Fibroblast of skin of right quadriceps (primary cell): ENCODE data around the gene TTLL11.
A peak's percentile ranks its signal among the peaks of the same experiment; 100 is the strongest.
"Not testable (repeated sequence)": the region's sequence is repeated elsewhere in the genome, so short reads cannot be mapped to it uniquely, and the experiment has no call there.

ENCODE experiments used
- DNase-seq: peaks from one replicate; pipeline ENCODE4 v3.0.0-alpha.2; 2013

Gene TTLL11

GRCh38 chr9:122078557-122078956, 14.6 kb downstream of the TTLL11 start:
- DNase-seq = no peak

DNA sequence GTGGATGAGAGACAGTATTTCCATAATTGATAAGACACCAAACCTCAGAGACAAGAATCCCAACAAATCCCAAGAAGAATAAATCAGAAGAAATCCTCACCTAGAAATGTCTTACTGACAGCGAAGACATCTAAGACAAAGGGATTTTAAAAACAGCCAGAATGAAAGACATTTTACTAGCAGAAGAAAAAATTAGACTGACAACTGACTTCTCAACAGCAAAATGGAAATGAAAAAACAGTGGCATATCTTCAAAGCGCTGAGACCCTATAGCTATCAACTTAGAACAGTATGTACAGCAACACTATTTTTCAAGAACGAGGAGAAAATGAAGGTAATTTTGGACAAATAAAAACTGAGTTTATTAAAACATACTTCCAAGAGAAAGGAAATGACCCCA, 16.3 kb downstream of the TTLL11 start:
- DNase-seq = no peak

DNA sequence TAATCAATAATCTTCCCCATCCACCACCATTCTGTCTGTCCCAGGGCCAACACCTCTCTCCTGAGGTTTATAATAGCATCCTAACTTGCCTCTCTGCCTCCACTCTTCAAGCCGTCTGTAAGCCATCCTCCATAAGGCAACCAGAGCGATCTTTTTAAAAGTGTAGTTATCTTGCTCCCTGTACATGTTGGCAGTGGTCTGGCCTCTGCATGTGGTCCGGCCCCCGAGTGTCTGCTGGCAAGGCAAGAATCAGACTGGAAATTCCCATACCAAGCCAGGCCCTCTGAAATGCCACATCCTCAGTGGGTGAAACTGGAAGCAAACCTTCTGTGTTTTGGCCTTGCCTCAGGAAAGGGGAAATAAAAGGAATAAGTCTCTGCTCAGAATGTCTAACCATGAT, 17.0 kb downstream of the TTLL11 start:
- no peak for DNase-seq

GRCh38 chr9:122075135-122076030, 17.7 kb downstream of the TTLL11 start:
- no peak for DNase-seq

- DNase-seq = no peak
Observed at GRCh38 chr9:122071715-122072114, 21.4 kb downstream of the TTLL11 start.

DNA sequence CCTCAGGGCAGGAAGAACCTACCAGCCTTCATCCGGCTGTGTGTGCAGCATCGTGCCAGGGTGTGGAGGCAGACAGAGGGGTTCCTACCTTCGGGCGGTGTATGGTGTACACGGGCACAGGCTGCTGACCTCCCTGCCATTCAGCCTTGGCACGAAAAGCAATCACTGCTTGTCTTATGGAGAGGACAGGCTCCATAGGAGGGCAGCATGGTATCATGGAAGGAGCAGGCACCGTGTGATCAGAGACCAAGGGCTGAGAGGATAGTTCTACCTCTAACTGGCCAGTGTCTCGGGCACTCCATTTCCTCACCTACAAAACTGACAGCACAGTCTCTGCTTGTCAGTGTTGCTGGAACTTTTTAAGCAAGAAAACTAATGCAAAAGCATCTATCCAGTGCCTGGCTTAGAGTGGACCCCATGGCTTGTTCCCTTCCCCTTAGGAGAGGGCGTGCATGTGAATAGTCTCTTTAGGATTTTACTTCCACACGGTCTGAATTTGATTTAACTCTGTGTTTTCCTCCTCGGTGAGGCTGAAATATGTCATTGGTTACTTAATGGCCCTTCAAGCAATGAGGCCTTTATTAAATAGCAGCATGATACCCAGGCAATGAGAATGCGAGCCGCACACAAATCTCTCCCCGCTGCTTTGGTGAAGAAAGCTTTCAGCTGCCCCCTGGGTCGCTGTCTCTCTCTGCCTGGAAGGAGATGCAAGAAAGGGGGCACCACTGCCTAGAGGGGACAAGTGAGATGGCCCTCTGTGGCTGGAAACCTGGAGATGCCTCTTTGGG, 22.2 kb downstream of the TTLL11 start:
- no peak for DNase-seq

- not testable (repeated sequence) for DNase-seq
Observed at GRCh38 chr9:122066680-122067079, 26.4 kb downstream of the TTLL11 start.

DNA sequence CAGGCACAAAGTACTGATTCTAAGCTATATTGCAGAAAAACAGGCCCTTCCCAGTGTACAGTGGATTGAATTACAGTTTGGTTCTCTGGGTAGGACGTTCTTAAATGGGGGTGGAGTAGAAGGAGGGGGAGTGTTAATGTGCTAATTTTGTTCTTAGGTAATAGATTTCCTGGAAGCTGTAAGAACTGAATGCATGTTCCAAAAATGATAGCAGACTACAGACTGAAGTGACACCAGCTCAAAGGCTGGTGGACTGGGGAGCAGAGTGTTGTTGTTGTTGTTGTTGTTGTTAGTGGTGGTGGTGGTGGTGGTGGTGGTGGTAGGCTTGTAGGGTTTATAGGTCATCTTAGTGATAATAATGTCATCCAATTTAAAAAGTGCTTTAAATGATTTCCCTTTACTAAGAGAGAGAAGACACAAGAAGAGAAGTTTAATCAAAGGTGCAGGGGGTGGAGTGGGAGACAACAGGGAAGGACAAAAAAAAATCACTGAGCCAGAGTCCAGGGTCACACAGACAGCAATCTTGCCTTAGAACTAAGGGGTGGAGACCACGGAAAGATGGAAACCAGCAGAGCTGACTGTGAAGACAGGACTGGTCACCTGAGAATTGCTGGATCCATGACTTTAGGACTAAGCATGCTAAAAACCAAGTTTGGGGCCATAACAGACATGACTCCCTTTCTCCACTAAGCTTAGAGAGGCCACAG, 27.0 kb downstream of the TTLL11 start:
- DNase-seq = no peak

- DNase-seq = no peak
Observed at GRCh38 chr9:122060481-122060880, 32.6 kb downstream of the TTLL11 start.

GRCh38 chr9:122059955-122060324, 33.2 kb downstream of the TTLL11 start:
- no peak for DNase-seq

DNA sequence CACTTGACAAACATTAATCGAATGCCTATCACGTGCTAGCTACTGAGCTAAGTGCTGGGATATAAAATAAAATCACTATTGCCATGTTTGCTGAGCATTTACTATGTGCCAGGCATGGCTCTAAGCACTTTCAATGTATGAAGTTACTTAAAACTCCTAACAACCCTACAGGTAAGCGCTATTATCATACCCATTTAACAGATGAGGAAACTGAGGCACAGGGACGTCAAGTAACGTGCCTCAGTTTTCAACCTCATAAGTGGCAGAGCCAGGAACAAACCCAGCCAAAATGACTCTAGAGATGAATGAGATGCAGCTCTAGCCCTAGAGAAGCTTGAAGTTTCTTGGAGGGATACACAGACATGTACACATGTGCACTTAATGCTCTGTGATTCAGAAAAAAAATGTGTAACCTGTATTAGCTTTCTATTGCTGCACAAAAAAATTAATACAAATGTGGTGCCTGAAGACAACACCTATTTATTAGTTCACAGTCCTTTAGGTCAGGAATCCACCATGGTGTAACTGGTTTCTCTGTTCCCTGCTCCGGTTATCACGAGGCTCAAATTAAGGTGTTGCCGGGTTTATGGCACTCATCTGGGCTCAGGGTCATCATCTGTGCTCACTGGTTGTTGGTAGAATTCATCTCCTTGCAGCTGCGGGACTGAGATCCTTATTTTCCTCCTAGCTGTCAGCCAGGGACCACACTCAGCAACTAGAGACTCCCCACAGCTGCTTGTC, 33.7 kb downstream of the TTLL11 start:
- DNase-seq = no peak

- no peak for DNase-seq
Observed at GRCh38 chr9:122058709-122059108, 34.4 kb downstream of the TTLL11 start.

DNA sequence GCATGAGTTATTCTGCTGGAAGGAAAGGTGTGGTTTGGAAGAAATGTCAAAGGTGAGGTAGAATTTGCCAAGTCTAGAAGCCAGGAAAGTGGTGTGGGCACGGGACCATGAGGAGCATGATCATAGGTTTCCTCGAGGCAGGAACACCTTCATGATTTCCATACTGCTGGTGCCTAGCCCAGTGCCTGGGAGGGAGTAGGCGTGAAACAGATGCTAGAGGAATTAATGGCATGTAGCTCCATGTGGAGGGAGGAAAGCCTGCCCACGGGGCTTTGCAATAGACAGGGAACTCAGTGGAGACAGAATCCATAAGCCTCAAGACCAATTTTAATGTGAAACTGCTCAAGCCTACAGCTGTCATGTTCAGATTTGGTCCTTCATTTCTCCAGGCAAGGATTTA, 35.1 kb downstream of the TTLL11 start:
- DNase-seq = no peak

GRCh38 chr9:122057211-122057610, 35.9 kb downstream of the TTLL11 start:
- DNase-seq = no peak

GRCh38 chr9:122056484-122056883, 36.6 kb downstream of the TTLL11 start:
- peak; percentile 28 for DNase-seq

GRCh38 chr9:122055701-122056100, 37.4 kb downstream of the TTLL11 start:
- no peak for DNase-seq

DNA sequence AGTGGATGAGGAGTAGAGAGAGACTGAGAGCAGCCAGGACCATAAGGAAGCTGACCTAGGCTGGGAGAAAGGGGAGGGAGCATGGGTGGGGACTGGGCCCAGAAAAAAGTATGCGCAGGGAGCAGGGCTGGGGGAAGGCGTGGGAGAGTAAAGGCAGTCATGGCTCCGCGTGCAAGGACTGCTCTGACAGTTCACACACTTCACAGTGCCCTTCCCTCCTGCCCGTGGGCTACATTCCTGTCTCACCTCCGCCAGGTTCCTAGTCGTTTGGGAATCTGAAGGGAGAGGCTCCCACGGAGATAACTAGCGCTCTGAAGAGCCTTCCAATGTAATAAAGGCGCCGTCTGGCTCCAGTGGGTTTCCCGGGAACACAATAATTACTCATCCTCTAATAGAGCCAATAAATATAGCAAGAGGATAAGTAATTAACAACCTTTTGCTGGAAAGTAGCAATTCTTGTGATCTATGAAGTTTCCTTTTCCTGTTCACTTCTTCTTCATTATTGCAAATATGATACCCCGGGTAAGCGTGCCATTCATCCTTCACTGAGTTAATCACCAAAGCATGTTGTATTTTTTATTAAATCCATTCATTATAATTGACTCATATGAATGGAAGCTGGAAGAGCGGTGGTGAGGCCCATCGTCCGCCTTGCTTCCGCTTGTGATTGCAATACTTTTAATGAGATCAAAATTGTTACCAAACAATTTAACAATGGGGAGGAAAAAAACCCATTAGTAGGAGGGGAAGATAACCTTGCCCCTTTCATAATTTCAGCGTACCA, 39.3 kb downstream of the TTLL11 start:
- DNase-seq = peak; percentile 84

GRCh38 chr9:122053064-122053463, 40.0 kb downstream of the TTLL11 start:
- DNase-seq = peak; percentile 23

GRCh38 chr9:122051351-122052321, 41.5 kb downstream of the TTLL11 start:
- DNase-seq = peak; percentile 84

DNA sequence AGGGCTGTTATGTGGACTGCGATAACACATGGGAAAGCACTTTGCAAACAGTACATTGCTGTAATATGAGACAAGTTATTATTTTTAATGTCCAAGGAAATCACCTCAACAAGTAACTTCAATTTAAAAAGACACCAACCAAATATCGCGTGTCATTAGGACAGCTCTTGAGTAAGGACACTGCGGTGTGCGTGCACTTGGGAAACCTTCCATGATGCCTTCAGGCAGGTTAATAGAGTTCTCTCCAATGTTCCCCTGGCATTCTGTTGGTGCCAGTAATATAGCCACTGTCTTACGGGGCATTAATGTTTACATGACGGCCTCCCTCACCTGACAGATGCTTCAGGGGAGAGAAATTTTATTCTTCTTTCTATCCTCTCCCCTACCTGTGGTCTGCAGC, 42.9 kb downstream of the TTLL11 start:
- no peak for DNase-seq

- DNase-seq = no peak
Observed at GRCh38 chr9:122042056-122042455, 51.1 kb downstream of the TTLL11 start.
